ENCODE data around the gene EXTL1.
"Not testable (repeated sequence)": the region's sequence is repeated elsewhere in the genome, so short reads cannot be mapped to it uniquely, and the experiment has no call there.

EXTL1 gene, protein sequence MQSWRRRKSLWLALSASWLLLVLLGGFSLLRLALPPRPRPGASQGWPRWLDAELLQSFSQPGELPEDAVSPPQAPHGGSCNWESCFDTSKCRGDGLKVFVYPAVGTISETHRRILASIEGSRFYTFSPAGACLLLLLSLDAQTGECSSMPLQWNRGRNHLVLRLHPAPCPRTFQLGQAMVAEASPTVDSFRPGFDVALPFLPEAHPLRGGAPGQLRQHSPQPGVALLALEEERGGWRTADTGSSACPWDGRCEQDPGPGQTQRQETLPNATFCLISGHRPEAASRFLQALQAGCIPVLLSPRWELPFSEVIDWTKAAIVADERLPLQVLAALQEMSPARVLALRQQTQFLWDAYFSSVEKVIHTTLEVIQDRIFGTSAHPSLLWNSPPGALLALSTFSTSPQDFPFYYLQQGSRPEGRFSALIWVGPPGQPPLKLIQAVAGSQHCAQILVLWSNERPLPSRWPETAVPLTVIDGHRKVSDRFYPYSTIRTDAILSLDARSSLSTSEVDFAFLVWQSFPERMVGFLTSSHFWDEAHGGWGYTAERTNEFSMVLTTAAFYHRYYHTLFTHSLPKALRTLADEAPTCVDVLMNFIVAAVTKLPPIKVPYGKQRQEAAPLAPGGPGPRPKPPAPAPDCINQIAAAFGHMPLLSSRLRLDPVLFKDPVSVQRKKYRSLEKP

DNA sequence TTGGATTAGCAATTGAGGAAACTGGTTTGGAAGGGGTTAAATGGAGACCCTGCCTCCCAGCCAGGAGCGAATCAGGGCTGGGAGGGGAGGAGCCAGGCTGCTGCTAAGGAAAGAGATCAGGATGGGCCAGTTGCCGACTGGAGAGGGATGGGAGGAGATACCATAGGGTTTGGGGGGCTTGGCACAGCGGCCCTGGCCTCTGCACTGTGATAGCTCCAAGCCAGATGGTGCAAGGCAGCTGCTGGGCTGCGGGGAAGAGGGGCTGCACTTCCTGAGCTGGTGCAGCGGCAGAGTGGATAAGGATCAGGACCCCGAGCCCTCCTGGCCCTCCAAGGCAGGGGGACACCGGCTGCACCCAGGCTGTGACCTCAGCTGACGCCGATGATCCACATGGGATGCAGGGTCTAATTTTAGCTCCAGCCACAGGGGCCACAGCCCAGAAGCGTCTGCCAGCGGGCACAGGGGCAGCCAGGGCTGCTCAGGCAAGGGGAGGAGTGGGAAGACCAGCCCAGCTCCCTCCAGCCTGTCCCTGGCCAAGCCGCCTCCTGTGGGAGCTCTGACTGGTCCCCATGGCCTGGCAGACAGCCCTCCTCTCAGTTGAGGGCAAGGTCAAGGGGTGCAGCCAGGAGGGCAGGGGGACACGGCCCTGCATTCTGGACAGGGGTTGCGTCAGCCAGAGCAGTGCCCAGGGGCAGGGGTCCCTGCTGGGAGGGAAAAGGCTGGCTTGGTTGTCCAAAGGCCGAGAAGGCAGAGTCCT, at the start of gene EXTL1:
EXTL1 (plus strand) TSS at position 129 of the 757 bp plus-strand sequence. CDS start 872 bp downstream, outside the sequence.
- peak; percentile 79 for DNase-seq (ENCODE audit: low spot score)

DNA sequence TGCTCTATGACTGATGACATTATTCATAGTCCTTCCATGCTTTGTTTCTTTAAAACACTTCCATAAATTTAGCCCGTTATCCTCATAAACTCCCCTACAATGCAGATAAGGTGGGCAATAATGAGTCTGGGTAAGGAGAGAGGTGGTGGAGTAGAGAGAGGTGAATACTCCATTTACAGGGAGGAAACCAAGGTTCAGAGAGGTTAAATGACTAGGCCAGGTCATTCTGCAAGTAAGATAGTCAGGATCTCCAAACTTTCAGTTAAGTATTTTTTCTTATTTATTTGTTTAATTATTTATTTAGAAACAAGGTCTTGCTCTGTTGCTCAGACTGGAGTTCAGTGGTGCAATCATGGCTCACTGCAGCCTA, 49.8 kb upstream of the EXTL1 start:
- no peak for DNase-seq (ENCODE audit: low spot score)

DNA sequence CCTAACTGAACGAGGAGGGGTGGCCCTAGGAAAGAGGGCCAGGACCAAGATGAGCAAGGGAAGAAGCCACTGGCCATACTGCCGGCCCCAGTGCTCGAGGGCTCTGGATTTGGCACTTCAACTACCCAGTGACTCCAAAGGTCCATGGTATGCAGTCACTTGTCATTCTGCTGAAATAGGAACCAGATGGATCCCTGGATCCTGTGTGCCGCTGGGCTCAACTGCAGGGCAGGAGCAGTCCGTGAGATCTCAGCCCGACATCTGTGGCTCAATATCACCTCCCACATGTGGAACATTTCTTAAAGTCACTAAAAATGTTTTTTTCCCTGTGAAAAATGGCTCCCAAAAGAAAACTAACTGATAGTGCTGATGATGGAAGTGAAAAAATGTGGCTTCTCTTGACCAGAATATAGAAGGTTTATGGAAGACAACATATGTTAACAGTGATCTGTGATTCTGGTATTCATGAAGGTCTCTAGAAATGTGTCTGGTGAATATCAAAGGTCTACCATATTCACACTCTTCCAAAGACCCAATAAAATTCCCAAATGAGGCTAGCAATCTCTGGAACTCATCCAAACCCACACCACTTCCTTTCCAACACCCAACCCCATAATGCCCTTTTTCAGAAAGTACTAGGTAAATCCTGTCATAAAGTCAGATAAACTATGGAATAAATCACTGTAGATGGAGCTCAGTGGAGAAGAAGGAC, 47.8 kb upstream of the EXTL1 start:
- no peak for DNase-seq (ENCODE audit: low spot score)

DNA sequence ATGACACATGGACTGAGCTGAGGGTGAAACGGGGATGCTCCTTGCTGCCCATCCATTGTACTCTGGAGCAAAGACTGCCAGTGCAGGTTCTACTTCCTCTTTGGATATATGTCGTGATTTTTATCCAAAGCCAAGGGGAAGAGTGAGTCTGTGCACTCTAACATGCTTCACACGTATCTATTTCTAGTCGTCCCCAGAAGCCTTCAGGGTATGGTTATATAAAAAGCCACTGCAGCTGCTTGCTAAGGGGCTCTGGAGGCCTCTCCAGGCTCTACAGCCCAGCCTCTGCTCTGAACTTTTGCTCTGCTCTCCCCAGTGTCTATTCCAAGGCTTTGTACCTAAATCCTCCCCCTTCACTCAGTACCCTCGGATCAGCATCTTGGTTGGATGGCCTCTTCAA, 43.8 kb upstream of the EXTL1 start:
- no peak for DNase-seq (ENCODE audit: low spot score)

DNA sequence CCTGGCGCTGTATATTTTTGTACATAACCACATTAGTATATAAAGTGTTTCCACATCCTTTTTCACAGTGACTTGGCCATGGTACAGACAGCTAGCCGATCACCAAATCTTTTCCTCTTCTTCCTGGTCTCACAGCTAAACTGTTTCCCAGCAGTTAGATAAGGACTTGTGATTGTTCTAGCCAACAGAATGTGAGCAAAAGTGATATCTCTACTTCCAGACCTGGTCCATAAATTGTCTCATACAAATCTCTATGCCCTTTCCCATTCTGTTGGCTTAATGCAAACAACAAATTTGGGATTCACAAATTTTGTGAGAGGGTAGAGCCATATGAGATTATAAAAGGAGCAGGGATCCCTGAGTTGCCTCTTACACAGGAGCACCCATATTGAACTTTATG, 43.2 kb upstream of the EXTL1 start:
- DNase-seq (ENCODE audit: low spot score) = no peak

DNA sequence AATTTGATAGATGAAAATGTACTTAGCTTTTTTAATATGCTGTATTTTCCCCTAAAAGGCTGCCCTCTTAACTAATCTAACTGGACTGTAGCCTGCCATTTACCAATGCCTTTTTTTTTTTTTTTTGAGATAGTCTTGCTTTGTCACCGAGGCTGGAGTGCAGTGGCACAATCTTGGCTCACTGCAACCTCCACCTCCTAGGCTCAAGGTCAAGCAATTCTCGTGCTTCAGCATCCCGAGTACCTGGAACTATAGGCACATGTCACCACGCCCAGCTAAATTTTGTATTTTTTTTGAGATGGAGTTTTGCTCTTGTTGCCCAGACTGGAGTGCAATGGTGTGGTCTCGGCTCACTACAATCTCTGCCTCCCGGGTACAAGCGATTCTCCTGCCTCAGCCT, 42.4 kb upstream of the EXTL1 start:
- DNase-seq (ENCODE audit: low spot score) = no peak

DNA sequence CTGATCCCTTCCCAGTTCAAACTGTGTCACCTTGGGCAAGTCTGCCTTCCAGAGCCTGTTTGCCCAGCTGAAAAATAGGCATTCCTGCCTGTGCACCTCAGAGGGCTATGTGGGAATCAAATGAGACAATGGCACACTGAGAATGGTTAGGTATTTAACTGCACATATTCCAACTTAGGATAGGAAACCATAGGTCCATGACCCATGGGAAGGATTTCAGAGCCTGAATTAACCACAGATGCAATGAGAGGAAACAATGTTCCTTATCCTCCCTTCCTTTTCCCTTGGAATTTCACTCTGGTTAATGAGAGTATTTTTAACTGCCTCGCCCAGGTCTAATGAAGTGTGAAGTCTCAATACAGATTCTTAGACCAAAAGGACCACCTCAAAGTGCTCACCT, 36.4 kb upstream of the EXTL1 start:
- no peak for DNase-seq (ENCODE audit: low spot score)

DNA sequence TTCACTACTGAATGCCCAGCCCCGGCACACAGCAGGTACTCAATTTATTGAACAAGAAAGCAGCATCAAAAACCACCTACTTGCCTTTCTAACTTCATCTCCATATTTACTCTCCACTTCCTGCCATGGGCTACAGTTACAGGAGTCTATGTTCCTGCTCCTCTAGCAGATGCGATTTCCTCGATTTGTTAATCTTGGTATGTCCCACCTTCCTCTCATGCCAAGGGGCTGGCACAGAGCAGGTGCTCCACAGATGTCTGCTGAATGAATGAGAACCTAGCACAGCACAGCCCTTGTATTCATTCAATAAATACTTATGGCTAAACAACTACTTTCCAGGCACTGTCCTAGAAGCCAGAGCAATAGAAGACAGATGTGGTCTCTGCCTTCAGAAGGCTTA, 35.9 kb upstream of the EXTL1 start:
- DNase-seq (ENCODE audit: low spot score) = no peak

DNA sequence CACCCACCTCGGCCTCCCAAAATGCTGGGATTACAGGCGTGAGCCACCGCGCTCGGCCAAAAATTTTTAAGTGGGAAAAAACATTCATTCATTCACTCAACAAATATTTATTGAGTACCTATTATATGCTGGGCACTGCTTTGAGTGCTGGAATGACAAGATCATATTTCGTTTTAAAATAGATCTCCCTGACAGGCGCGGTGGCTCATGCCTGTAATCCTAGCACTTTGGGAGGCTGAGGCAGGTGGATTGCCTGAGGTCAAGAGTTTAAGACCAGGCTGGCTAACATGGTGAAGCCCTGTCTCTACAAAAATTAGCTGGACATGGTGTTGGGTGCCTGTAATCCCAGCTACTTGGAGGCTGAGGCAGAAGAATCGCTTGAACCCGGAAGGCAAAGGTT, 34.8 kb upstream of the EXTL1 start:
- not testable (repeated sequence) for DNase-seq (ENCODE audit: low spot score)

DNA sequence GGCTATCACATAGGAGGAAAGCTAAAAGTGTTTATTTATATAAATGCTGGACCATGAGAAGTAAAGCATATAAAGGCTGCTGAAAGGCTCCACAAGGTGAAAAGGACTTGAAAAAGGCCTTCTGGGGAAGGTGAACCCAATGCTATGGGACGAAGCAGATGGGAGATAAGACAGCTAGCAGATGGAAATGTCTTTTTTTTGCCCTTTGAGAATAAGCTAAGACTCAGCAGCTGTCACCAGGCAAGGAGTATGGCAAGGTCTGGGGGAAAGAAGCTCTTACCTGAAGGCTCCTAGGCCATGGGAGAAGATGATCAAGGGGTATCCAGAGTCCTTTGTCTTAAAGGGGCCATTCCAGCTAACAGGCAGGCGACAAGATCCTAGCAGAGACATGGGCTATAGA, 33.6 kb upstream of the EXTL1 start:
- DNase-seq (ENCODE audit: low spot score) = no peak

DNA sequence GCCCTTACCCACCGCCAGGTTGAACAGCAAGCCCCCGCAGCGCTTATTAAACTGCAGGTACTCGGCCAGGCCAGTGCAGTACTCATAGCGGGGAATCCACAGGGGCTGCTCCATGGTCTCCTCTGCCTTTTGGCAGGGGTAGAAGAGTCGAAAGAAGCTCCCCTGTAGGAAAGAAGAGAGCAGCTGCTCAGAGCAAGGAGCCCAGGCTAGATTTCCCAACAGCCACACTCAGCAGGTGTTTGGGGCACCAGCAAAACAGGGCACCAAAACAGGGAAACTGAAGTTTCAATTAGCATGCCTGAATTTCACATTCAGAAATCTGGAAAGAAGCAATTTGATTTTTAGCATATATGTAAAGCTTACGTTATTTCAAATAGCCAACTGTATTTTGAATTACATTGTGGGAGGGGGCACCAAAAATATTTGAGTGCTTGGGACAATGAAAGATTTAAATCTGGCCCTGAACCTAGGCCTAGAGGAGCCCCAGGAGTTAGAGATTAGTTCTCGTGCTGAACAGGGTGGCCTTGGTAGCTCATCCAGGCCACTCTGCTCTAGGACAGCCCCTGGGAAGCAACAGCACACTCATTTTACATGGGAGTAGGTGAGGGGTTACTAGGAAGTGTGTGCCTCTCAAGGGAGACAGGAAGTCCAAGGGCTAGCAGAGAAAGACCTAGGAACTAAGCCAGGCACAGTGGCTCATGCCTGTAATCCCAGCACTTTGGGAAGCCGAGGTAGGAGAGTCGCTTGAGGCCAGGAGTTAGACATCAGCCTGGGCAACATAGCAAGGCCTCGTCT, 31.9 kb upstream of the EXTL1 start:
- no peak for DNase-seq (ENCODE audit: low spot score)

DNA sequence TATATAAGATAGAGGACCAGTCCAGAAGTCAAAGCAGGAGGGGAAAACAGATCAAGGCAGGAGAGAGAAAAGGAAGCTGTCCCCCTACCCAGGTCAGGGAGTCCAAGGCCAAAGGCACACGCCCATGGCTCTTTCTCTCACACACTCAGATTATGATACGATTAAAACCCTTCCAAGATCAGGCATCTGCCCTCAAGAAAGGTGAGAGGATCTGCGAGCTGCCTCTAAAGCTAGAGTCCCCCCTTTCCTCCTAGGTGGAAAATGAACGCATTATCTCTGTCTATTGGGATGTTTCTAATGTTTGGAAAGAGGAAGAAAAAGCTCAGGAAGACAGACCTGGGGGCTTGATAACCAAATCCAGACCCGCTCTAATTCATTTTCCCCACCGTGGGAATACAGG, 31.3 kb upstream of the EXTL1 start:
- DNase-seq (ENCODE audit: low spot score) = no peak

DNA sequence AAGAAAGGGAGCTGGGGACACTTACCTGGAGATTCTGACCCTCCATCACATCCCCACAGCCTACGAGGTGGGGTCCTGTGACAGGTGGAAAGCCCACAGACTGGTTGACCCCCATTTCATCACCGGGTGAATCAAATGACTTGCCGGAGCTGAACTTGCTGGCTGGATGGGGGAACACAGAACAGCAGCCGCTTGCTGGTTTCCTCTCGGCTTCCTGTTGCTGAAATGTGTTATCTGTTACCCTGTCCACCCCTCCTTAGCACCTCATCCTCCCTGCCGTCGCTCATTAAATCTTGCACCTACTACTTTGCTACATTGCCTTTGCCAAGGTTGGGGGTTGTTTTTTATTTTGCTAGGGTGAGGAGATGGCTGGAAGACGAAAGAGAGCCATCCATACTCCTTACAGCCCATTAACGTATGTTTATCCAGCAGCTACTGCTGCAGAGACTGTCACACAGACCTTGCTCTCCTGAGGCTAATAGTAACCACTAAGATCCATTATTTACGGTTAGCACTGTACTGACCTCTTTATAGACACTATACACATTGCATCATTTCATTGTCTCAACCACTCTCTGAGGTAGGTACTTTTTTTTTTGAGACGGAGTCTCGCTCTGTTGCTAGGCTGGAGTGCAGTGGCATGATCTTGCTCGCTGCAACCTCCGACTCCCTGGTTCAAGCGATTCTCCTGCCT, 30.7 kb upstream of the EXTL1 start:
- no peak for DNase-seq (ENCODE audit: low spot score)

DNA sequence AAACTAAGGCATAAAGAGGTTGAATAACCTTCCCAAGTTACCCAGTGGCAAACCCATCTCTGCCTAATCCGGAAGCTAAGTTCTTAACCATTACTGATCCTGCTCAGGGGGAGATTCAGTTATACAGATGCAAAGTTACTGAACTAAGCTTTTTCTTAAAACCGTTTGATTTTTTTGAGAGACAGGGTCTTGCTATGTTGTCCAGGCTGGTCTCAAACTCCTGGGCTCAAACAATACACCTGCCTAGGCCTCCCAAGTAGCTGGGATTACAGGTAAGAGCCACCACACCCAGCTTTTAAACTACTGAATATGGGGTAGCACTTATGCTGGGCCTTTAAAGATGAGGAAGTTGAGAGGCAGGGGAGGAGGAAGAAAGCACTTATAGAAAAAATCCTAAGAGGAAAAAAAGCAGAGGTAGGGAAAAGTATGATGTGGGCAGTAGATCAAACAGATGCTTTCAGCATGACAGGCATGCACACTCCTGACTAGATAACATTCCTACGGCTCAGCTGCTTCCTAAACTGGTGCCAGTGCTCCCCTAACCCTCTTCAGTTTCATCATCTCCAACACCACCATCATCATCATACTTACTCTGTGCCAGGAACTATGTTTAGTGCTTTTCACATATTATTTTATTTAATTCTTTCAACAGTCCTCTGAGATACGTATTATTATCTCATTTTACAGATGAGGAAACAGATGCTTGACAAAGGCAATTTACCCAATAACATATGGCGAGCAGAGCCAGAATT, 29.5 kb upstream of the EXTL1 start:
- DNase-seq (ENCODE audit: low spot score) = no peak

DNA sequence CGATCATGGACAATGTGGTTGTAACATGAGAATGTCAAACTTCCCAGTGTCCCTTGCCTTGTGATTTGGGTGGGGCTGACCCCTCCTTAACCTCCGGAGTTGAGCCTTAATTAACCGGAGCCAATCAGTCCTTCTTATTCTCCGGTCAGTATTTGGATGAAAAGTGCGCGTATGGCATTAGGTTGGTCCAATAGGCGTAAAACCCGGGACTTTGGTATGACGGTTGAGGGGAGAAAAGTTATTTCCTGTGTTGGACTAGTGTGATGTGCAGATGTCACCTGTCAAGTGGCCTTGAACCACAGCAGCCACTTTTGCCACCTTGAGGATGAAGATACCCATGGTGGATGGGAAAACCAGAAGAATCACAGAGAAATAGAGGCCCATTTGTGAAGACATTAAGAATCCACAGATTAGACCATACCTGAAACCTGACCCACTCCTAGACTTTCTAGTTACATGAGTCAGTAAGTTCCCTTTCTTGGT, 28.8 kb upstream of the EXTL1 start:
- no peak for DNase-seq (ENCODE audit: low spot score)

DNA sequence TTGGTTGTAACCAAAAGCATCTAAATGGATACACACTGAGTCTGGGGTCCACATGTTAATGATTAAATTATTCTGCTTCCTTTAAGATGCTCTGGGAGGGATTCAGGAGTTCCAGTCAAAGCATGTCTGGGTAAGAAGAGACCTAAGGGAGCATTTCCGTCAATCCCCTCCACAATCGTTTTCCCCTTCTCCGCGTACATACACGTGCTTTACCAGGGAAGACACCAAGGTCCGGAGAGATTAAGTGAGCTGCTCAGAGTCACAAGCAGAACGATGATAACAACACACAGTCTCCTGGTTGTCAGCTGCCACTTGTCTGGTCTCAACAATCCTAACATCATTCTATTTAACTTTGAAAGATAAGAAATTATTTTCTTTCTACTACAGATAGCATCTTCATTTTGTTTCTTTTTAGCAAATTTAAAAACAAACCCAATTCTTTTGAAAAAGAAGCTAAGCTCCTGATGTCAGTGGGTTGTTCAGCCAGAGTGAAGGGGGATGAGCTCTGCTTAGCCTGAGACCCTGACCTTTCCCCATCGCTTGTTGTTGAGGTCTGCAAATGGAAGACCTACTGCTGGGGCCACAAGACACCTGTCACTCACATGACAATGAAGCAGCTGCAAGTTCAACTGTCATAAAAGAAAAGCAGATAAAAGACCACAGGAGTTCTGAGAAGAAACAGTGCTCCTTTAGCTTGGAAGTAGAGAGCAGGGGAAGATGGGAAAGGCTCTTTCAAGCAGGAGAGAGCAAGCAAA, 28.2 kb upstream of the EXTL1 start:
- no peak for DNase-seq (ENCODE audit: low spot score)

DNA sequence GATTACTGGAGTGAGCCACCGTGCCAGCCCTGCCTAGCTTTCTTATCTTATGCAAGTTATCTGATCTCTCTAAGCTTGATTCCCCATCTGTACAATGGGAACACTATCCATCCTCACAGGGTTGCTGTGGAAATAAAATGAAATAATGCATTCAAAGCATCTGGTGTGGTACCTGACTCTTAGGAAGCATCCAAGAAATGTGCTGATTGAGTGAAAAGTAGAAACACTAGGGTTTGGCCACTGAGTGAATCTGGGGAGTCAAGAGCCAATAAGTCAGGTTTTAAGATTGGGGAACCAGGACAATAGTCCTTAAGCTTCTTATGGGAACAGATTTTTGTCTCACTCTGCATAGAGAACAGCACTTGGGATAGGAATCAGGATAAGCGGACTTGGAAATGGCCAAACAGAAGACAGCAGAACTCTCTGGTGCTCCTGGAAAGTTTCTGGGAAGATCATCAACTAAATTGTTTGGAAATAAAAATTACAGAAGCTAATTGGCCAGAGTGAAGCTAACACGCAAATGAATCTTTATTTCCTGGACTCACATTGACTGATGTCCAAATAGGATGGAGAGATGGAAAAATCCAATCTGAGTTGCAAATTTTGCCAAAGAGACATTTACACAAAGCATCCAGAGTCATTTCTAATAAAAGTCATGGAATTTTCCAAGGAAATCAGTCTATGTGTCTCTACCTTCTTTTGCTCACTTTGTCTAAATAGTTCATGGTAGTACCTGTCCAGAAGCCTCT, 27.0 kb upstream of the EXTL1 start:
- no peak for DNase-seq (ENCODE audit: low spot score)

Data from hepatic stellate cell (primary cell).